Central memory CD8-positive, alpha-beta T cell (primary cell): ENCODE data around the gene EVA1C.
A peak's percentile ranks its signal among the peaks of the same experiment; 100 is the strongest.
"Not testable (repeated sequence)": the region's sequence is repeated elsewhere in the genome, so short reads cannot be mapped to it uniquely, and the experiment has no call there.

Experiments used
- ATAC-seq: fragments of 150-1000 bp; cut with Tn5 transposase; replicated peaks from 2 replicates; pipeline ENCODE4 v1.10.0; 2022; ENCODE audit warnings: mild to moderate bottlenecking, moderate FRiP score, moderate number of reproducible peaks; ENCODE audit not compliant: poor library complexity, severe bottlenecking; ENCODE audit errors: extremely low read depth
- DNase-seq, 2 donors: peaks; one replicate each; pipeline ENCODE4 v3.0.0; 2021; ENCODE audit warnings: low spot score in 2 of 2
- H3K27ac Mint-ChIP-seq: one replicate; pipeline ENCODE4 v1.8.0; 2022; ENCODE audit warnings: low read depth, mild to moderate bottlenecking, moderate library complexity, mixed read lengths
- H3K27me3 Mint-ChIP-seq: one replicate; pipeline ENCODE4 v1.8.0; 2022; ENCODE audit warnings: mixed read lengths
- H3K36me3 Mint-ChIP-seq: one replicate; pipeline ENCODE4 v1.8.0; 2022; ENCODE audit warnings: mild to moderate bottlenecking, moderate library complexity, mixed read lengths; ENCODE audit not compliant: insufficient read depth
- H3K4me1 Mint-ChIP-seq: one replicate; pipeline ENCODE4 v1.8.0; 2022; ENCODE audit warnings: mixed read lengths
- H3K4me3 Mint-ChIP-seq: one replicate; pipeline ENCODE4 v1.8.0; 2022; ENCODE audit warnings: mild to moderate bottlenecking, moderate library complexity, mixed read lengths
- H3K9me3 Mint-ChIP-seq: one replicate; pipeline ENCODE4 v1.8.0; 2022; ENCODE audit warnings: mixed read lengths

Gene EVA1C

DNA sequence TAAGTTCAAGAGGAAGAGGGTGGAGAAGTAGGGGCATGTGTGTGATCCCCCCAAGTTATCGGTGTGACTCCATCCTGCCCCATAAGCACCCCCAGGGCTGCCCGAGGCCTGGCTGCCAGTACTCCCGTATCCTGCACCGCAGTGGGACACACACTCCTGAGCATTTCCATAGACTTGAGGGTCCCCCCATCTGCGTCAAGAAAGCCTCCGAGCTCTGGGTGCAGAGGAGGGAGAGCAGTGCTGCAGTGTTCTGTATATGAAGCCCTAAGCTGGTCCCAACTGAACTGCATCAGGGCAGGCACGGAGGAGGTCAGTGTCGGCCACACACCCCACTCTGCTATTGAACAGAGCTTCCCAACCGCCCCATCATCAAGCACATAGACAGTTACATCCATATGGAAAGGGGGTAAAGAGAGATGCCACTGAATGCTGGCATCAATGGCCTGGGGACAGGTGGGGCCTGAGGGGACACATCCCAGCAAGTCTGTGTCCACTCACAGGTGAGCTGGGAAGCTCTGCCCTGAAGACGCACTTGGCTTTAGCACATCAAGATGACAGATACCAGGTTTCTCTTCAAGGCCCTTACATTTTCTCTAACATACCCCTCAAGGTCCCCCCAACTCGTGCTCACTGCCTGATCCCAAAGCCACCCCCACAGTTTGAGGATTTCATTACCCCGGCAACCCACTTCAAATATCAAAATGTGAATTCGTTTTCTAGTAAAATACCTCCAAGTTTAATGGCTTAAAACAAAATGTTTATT is 64.3 kb downstream of the EVA1C start:
- no peak for ATAC-seq
- peaks cover 2% of the 10 kb centered on the region for H3K36me3 Mint-ChIP-seq
- H3K27me3 Mint-ChIP-seq = no peaks in the 10 kb centered on the region
- H3K4me3 Mint-ChIP-seq = no peak overlapping the region
- H3K4me1 Mint-ChIP-seq = no peaks in the 10 kb centered on the region
- no peak overlapping the region for H3K27ac Mint-ChIP-seq
- no peak for DNase-seq
- no peaks in the 10 kb centered on the region for H3K9me3 Mint-ChIP-seq

DNA sequence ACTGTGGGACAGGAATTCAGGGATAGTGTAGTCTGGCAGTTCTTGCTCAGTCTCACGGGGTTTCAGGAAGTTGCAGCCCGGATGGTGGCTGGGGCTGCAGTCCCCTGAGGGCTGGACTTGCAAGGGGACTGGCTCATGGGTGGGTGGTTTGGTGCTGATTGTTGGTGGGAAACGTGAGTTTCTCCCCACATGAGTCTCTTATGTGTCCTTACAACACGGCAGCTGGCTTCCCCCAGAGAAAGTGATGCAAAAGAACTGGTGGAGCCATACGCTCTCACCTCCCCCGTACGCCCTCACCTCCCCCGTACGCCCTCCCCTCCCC is 64.9 kb downstream of the EVA1C start:
- DNase-seq (no peak), ATAC-seq (no peak)
- peaks cover 2% of the 10 kb centered on the region for H3K36me3 Mint-ChIP-seq
- no peak overlapping the region for H3K27ac Mint-ChIP-seq
- H3K27me3 Mint-ChIP-seq = no peaks in the 10 kb centered on the region
- H3K4me1 Mint-ChIP-seq = peaks cover 4% of the 10 kb centered on the region
- no peaks in the 10 kb centered on the region for H3K9me3 Mint-ChIP-seq
- no peak overlapping the region for H3K4me3 Mint-ChIP-seq

DNA sequence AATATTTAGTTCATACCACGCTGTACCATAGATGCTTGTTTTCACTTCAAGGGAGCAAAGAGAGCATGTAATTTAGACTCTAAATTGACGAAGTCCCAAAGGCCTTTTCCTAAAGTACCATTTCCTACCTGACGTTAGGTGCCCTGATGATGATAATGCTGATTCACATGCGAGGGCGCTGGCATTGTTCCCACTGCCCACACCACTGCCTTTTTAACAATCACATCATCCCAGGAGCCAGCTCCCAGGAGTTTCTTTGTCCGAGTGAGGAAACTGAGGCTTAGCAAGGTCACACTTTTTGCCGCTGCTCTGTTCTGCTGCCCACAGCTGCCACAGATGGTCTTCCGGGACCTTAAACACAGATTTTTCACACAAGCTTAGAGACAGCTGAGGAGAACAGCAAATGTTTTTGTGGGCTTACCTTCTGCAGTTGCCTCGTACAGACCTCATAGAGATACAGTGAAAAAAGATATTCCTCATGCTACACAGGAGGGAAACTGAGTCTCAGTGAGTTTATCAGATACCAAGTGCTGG is 69.4 kb downstream of the EVA1C start:
- H3K36me3 Mint-ChIP-seq = peaks cover 8% of the 10 kb centered on the region
- no peak for DNase-seq

DNA sequence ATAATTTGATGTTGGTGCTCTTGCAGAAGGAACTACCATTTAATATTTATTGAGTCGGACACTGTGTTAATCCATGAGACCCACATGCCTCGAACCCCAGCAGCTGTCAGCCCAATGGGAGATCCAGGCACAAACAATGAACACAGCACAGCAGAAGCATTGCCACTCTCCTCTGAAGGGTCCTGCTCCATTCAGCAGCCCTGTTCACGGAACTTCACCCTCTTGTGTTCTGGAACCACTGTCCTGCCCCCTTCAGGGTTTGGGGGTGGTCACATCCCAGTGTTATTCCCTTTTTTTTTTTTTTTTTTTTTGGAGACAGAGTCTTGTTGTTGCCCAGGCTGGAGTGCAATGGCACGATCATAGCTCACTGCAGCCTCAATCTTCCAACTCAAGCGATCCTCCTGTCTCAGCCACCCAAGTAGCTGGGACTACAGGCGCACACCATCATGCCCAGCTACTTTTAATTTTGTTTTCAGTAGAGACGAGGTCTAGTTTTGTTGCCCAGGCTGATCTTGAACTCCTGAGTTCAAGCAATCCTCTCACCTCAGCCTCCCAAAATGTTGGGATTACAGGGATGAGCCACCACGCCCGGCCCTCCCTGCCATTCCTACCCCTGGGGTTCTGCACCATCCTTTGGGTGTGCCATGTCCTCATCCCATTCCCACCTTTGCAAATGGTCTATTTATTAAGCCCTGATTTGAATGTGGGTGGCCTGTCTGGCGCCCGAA is 70.2 kb downstream of the EVA1C start:
- Mint-ChIP-seq H3K4me1 (peaks cover 11% of the 10 kb centered on the region), H3K27ac (peak overlapping the region; percentile 61), H3K9me3 (no peaks in the 10 kb centered on the region), H3K27me3 (no peaks in the 10 kb centered on the region), H3K4me3 (no peak overlapping the region), H3K36me3 (peaks cover 8% of the 10 kb centered on the region)
- ATAC-seq (no peak), DNase-seq (no peak)

More for the DNA sequence above, 69.4 kb downstream of the EVA1C start:
- no peaks in the 10 kb centered on the region for H3K9me3 Mint-ChIP-seq
- no peaks in the 10 kb centered on the region for H3K27me3 Mint-ChIP-seq
- ATAC-seq = no peak
- H3K4me1 Mint-ChIP-seq = peaks cover 11% of the 10 kb centered on the region
- H3K27ac Mint-ChIP-seq = peak overlapping the region; percentile 61
- no peak overlapping the region for H3K4me3 Mint-ChIP-seq

DNA sequence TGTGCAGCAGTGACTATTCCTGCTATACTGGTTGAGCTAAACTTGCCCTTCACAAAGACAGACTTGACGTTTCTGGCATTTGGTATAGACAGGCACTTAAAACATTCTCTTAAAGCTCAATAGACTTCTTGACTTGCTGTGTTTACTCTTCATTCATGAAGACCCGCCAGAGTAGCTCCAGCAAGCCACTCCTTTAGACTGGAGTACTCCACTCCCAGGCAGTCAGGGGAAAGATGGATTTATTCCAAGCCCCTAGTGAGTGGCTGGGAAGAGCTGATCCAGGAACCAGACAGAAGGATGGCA is 70.7 kb downstream of the EVA1C start:
- Mint-ChIP-seq H3K9me3 (no peaks in the 10 kb centered on the region), H3K27me3 (no peaks in the 10 kb centered on the region), H3K36me3 (peaks cover 8% of the 10 kb centered on the region), H3K4me1 (peaks cover 11% of the 10 kb centered on the region), H3K4me3 (no peak overlapping the region), H3K27ac (no peak overlapping the region)
- ATAC-seq (no peak), DNase-seq (no peak)

DNA sequence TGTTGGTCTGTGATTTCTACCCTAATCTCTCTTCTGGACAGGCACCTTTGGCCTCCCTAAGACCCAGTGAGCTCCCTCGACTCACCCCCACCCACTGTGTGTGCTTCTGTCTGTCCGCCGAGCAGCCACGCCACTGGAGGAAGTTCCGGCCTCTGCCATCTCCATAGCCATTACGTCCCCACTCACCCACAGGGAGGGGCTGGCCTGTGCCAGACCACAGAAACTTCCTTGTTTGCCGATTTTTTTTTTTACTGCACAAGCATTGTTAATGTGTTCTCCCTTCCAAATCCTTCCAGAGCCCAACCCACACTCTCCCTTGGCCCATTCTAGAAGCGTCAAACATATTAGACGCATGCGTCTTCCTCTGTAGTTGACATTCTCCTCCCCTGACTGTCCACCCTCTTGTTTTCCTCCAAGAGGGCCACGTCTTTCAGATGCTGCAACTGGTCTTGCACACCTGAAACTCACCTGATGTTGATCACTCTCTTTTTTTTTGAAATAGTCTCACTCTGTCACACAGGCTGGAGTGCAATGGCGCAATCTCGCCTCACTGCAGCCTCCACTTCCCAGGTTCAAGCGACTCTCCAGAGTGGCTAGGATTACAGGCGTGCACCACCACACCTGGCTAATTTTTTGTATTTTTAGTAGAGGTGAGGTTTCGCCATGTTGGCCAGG is 72.3 kb downstream of the EVA1C start:
- no peaks in the 10 kb centered on the region for H3K9me3 Mint-ChIP-seq
- no peak overlapping the region for H3K27ac Mint-ChIP-seq

DNA sequence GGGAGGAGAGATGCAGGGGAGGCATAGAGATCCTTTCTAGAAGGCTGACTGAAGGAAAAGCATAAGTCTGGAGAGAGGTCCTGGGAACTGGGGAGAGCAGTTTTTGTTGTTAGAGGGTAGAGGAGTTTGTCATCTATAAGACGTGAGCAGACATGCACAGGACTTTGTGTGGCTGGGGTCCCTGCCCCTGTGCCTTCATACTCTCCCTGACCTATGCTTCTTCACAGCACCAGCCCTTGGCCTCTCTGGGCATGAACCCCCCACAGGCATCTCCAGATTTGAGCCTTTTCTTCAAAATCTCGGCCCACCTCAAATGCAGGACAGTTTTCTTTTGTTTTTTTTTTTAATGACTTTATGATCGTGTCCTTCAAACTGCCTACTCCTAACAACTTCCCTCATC is 79.9 kb downstream of the EVA1C start:
- DNase-seq (no peak), ATAC-seq (no peak)
- H3K27me3 Mint-ChIP-seq = no peaks in the 10 kb centered on the region
- no peaks in the 10 kb centered on the region for H3K9me3 Mint-ChIP-seq
- H3K4me3 Mint-ChIP-seq = no peak overlapping the region
- H3K4me1 Mint-ChIP-seq = peaks cover 4% of the 10 kb centered on the region
- H3K36me3 Mint-ChIP-seq = peaks cover 5% of the 10 kb centered on the region
- no peak overlapping the region for H3K27ac Mint-ChIP-seq

More for the DNA sequence above, 72.3 kb downstream of the EVA1C start:
- no peaks in the 10 kb centered on the region for H3K27me3 Mint-ChIP-seq
- H3K4me1 Mint-ChIP-seq = peaks cover 11% of the 10 kb centered on the region
- DNase-seq (no peak), ATAC-seq (no peak)
- no peak overlapping the region for H3K4me3 Mint-ChIP-seq
- peaks cover 8% of the 10 kb centered on the region for H3K36me3 Mint-ChIP-seq

DNA sequence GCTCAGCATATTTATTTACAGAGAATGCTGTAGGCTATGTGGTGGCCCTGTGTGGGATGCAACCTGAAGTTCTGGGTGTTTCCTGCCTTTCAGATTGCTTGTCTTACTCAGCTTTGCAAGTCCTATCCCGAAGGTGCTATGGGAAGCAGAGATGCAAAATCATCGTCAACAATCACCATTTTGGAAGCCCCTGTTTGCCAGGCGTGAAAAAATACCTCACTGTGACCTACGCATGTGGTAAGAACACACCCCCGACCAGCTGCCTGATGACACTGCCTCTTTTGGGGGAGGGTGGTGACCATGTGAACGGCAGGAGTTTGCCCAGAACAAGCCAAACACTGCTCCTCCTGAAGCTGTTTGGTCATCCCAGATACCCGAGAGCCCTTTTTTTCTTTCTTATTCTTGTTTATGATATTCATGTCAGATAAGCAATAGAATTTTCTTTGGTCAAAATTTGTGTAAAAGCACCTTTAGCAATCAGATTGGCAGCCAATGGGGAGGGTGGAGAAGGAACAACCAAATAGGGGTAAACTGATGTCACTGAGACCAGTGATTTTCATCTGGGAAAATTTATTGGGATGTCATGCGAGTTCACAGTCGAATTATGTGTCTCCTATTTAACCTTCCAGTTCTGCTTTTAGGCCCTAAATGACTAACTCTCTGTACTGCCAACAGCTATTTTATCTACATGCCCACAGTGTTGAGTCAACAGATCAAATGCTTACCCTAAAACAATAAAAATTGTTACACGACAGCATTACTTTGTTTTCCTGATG is 82.6 kb downstream of the EVA1C start:
- DNase-seq (no peak), ATAC-seq (no peak)
- Mint-ChIP-seq H3K27ac (no peak overlapping the region), H3K27me3 (no peaks in the 10 kb centered on the region), H3K36me3 (peaks cover 6% of the 10 kb centered on the region), H3K4me1 (peaks cover 4% of the 10 kb centered on the region), H3K4me3 (no peak overlapping the region), H3K9me3 (no peaks in the 10 kb centered on the region)

DNA sequence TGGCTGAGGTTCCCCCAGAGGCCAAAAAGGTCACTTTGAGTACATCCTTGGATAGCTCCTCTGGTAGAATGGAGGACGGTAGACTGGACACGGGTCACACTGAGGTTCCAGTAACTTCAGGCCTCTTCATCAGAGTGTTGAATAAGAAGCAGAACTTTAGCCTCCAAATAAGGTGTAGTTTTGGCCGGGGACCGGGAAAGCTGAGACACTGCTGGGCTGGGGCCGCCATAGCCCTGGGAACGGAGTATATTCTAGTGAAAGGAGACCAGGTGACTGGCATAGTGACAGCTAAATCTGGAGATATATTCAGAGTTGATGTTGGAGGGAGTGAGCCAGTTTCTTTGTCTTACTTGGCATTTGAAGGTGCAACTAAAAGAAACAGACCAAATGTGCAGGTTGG is 84.1 kb downstream of the EVA1C start:
- Mint-ChIP-seq H3K27ac (no peak overlapping the region), H3K4me1 (peaks cover 4% of the 10 kb centered on the region), H3K36me3 (peaks cover 6% of the 10 kb centered on the region), H3K4me3 (no peak overlapping the region), H3K9me3 (no peaks in the 10 kb centered on the region), H3K27me3 (no peaks in the 10 kb centered on the region)
- ATAC-seq (no peak), DNase-seq (no peak)

DNA sequence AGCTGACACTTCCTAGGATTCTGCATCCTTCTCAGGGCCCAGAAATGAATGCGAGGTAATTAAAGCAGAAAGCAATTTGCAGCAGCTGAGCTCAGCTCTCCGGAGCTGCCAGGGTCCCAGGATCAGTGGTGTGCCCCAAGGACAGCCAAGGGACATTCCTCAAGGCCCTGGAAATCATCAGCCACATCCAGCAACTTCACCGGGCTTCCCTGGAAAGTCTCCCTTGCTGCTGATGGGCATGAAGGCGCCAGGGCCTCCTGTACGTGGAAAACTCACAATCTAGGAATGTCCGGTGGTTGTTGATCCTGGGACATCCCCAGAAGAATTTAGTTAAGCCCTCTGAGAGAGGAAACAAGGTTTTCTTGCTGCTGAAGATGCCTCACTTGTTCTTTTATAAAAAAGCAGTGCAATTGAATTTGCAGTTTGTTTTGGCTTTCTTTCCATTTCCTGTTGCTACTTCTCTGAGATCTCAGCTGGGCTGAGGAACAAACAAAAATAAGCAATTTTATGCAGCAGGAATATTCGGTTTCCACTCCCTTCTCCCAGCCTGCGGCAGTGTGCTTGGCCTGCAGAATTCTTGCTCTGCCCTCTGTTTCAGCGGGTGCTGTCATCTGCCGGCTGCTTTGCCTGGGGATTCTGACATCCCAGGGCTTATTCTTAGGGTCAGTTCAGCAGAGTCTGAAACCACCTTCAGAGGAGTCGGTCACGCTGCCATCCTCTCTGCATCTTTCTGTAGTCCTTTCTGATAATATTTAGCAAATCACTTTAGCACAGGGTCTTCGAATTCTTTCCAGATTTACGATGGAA is 86.9 kb downstream of the EVA1C start:
- H3K4me1 Mint-ChIP-seq = peaks cover 4% of the 10 kb centered on the region
- no peak overlapping the region for H3K27ac Mint-ChIP-seq
- no peak overlapping the region for H3K4me3 Mint-ChIP-seq
- no peaks in the 10 kb centered on the region for H3K9me3 Mint-ChIP-seq
- no peak for ATAC-seq
- no peaks in the 10 kb centered on the region for H3K27me3 Mint-ChIP-seq
- DNase-seq = no peak
- peaks cover 11% of the 10 kb centered on the region for H3K36me3 Mint-ChIP-seq

DNA sequence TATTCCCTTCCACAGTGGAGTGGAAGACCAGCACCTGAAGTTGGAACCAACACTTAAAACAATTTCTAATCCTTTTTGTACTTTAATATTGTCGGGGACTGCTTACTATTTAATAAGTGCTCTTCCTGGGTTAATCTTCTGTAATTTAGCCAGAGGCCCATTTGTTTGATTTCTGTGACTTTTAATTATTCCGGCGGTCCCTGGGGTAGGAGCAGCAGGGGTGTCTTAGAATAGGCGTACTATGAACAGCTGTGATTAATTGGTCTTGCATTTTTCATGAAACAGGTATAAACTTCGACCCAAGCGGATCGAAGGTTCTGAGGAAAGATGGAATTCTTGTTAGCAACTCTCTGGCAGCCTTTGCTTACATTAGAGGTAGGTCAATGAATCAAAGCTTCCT is 91.1 kb downstream of the EVA1C start:
- H3K27me3 Mint-ChIP-seq, H3K9me3 Mint-ChIP-seq, ATAC-seq, H3K4me1 Mint-ChIP-seq, H3K4me3 Mint-ChIP-seq, DNase-seq, H3K27ac Mint-ChIP-seq: not testable (repeated sequence)
- peaks cover 13% of the 10 kb centered on the region for H3K36me3 Mint-ChIP-seq

DNA sequence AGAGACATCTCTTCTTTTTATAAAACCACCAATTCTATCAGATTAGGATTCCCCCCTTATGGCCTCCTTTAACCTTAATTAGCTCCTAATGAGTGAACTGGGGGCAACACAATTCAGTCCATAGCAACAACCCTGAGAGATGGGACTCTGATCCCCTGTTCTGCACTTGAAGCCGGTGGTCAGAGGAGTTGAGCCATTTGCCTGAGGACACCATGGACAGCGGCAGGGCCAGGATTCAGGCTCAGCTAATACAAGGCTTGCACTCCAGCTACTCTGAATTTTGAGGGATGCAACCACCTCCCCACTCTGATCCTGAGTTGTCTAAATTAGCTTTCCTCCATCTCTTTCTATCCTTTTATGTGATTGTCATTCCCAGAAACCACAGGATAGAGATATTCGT is 93.3 kb downstream of the EVA1C start:
- ATAC-seq, H3K4me1 Mint-ChIP-seq, DNase-seq, H3K9me3 Mint-ChIP-seq, H3K27me3 Mint-ChIP-seq, H3K27ac Mint-ChIP-seq, H3K4me3 Mint-ChIP-seq: not testable (repeated sequence)
- peaks cover 13% of the 10 kb centered on the region for H3K36me3 Mint-ChIP-seq
